ENCODE measurements around the gene VSIG4.
"Not testable (repeated sequence)": the region's sequence is repeated elsewhere in the genome, so short reads cannot be mapped to it uniquely, and the experiment has no call there.

VSIG4 gene, protein sequence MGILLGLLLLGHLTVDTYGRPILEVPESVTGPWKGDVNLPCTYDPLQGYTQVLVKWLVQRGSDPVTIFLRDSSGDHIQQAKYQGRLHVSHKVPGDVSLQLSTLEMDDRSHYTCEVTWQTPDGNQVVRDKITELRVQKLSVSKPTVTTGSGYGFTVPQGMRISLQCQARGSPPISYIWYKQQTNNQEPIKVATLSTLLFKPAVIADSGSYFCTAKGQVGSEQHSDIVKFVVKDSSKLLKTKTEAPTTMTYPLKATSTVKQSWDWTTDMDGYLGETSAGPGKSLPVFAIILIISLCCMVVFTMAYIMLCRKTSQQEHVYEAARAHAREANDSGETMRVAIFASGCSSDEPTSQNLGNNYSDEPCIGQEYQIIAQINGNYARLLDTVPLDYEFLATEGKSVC

DNA sequence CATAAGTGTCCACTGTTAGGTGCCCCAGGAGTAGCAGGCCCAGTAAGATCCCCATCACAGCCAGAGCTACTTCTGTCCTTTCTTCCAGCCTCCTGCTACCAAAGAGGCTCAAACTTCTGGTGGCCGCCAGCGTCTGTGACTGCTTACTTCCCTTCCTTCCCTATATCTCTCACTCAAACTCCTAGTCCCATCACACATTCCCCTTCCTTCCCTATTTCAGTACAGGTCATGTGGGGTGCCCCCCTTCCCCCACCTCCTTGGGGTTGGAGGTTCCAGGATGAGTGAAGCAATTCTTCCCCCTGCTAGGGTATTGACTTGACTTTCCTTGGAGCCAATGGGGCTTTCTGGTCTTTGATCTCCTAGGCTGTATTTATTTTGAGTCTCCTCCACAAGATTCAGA is at the start of gene VSIG4:
Gene VSIG4, minus strand, starts transcription at position 137 of the 400 bp plus-strand sequence. Its CDS starts 82 bp downstream, at position 55.
- no peak for DNase-seq (ENCODE audit: low read depth in 2 of 2, low spot score in 1 of 2)

DNA sequence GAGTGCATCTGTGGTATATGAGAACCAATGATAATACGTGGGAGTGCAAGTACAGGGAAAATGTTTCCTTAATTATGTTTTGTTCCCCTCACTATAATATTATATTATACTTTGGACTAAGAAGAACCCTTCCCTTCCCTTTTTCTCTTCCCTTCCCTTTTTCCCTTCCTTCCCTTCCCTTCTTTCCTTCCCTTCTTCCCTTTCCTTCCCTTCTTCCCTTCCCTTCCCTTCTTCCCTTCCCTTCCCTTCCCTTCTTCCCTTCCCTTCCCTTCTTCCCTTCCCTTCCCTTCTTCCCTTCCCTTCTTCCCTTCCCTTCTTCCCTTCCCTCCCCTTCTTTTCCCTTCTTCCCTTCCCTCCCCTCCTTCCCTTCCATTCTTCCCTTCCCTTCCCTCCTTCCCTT is 36.9 kb upstream of the VSIG4 start:
- DNase-seq (ENCODE audit: low read depth in 2 of 2, low spot score in 1 of 2), result no peak

DNA sequence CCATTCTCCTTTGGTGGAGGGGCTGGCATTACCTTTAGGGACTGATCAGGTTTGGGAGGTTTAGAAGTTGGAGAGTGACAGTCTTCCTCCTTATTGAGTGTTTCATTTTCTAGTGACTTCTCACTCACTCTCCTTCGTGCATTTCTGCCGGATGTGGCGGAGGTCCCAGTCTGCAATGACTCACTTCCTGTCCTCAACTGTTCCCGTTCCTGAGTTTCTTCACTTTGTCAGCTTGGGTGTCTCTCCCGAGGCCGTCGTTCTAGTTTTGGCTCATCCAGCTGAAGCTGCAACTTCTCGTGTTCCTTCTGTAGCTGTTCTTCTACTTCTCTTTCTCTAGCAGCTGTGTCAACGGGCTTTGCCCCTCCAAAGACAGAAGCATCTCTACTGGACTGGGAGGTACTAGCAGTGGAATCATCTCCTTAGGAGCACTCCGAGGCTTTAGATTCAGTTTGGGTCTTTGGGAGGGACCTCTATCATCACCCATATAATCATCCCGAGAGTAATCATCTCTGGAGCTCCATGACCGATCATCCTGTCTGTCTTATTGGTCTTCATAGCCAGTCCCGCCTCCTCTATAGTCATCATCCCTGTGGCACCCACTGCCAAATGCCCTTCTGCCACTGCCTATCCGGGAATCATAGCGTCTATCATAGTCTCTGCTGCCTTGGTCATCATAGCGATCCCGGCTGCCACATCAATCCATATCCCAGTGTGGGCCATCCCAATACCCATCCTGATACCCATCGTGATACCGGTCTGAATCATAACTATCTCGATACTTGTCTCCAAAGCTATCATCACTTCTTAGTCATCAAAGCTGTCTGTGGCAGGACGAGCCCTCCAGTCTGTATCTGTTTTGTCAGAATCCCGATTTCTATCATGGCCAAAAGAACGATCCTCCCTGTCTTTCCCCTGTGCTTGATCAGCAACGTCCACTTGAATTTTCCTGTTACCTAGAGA is 35.3 kb upstream of the VSIG4 start:
- peak in 1 of 2 donors; percentile 14 for DNase-seq (ENCODE audit: low read depth in 2 of 2, low spot score in 1 of 2)

DNA sequence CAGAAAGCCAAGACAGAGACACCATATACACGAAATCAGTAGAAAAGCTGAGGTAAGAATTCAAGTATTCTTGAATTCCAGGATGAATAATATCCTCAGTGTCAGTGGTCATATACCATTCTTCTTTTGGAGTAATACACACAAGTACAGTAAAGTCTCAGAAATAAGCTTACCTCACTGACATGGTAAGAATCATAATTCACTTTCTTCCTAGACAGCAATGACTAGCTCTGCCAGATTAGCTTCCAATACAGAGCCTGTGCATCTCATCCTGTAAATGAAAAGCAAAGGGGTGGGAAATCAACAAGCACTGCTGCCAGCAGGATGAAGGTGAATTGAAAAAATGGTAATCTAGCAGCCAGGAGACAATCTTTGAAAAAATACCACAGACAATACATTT is 31.2 kb upstream of the VSIG4 start:
- no peak for DNase-seq (ENCODE audit: low read depth in 2 of 2, low spot score in 1 of 2)

DNA sequence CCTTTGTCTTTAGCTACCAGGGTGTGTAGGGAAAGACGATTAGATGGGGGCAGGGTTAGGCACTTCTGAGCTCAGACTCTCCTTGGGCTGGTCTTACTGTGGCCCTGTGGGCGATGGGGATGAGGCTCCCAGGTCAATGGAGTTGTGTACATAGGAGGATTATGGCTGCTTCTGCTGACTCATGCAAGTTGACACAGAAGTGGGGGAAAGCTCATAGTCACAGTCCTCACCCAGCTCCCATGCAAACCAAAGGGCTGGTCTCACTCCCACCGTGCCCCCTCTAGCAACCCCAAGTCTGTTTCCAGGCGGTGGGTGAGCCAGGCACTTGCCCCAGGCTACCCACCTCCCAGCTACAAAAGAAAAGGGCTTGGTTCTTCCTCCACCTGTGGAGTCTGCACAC is 24.4 kb upstream of the VSIG4 start:
- no peak for DNase-seq (ENCODE audit: low read depth in 2 of 2, low spot score in 1 of 2)

DNA sequence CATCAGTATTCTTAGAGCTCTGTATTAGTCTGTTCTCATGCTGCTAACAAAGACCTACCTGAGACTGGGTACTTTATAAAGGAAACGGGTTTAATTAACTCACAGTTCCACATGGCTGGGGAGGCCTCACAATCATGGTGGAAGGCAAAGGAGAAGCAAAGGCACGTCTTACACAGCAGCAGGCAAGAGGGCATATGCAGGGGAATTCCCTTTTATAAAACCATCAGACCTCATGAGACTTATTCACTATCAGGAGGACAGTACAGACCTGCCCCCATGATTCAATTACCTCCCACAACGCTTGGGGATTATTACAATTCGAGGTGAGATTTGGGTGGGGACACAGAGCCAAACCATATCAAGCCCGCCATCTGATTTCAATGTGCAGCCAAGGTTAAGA is 17.1 kb upstream of the VSIG4 start:
- not testable (repeated sequence) for DNase-seq (ENCODE audit: low read depth in 2 of 2, low spot score in 1 of 2)

DNA sequence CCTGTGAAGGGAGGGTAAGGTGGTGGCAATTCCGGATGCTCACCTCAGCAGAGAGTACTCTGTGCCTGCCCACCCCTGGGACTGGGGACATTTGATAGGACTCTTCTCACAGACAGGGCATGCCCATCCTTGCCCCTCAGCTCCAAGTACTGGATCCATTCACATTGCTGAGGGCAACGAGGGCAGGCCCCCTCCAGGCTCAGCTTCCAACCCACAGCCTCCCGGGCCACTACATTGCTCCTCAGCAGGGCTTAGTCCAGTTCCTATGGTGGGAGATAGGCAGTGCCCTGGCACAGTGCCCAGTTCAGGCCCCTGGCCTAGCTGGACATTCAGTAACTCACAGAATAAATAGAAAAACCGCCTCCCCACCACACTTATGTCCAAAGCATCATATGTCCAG is 15.1 kb upstream of the VSIG4 start:
- no peak for DNase-seq (ENCODE audit: low read depth in 2 of 2, low spot score in 1 of 2)

DNA sequence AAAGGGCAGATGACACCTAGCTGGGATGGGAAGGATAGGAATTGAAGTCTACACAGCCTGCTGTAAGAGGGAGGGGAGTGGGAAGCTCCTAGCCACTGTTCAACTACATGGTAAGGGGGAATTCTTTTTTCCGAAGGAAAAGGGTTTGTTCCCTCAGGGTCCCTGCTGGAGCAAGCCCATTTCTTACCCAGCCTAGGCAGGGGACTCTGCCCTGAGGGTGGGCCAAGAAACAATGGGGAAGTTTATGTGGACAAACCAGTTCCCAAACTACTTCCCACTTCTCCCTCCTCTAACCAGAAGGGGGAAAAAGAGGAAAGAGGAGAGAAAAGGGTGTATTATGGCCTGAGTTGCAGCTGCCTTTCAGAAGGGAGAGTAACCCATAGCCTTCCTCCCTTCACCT is 13.5 kb upstream of the VSIG4 start:
- no peak for DNase-seq (ENCODE audit: low read depth in 2 of 2, low spot score in 1 of 2)

DNA sequence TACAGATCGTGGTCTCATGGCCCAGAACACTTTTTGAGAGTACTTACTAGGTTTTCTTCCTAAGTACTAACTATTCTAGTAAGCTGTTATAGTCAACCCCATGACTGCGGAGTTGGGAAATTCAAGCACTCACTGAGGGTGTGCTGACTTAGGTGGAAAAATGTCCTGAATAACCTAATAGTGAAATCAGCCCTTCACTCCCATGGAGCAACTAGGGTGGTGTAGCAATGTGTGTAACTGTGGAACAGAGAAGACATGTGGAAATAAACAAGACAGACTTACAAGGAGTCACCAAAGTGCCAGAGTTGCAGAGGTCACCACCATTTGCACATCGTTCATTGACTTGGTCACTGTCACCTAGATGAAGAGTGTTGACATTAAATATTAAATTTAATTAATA is 12.1 kb upstream of the VSIG4 start:
- no peak for DNase-seq (ENCODE audit: low read depth in 2 of 2, low spot score in 1 of 2)

DNA sequence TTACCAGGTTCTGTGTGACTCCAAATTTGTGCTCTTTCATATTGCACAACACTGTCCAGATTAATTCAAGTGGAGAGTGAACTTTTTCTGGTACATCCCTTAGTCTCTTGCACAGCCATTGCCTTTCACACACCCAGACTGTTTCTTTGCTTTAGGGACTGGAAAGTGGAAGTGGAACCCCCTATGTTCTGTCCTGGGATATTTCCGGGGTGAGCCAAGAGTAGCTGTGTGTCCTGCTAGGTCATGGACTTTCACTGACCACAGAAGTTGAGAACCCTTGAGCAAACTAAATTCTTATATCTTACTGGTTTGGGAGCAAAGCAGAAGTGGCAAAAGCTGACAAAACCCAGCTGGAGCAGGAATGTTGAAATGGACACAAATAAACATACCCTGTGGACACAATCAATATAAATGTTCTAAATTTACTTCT is 10.3 kb upstream of the VSIG4 start:
- no peak for DNase-seq (ENCODE audit: low read depth in 2 of 2, low spot score in 1 of 2)

DNA sequence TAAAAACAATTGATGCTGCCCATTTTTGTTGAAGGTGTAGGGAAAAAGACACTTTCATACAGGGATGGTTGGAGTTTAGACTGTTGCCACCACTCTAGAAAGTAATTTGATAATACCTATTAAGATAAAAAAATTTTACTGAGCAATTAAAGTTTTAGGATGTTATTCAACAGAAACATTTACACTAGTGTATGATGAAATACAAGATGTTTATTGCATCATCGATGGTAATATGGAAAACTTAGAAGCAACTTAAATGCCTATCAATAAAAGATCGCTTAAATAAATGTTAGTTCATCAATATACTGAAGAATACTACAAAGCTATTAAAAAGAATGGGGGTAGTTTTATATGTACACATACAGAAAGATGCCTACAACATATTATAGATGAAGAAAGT is 9.2 kb upstream of the VSIG4 start:
- no peak for DNase-seq (ENCODE audit: low read depth in 2 of 2, low spot score in 1 of 2)

DNA sequence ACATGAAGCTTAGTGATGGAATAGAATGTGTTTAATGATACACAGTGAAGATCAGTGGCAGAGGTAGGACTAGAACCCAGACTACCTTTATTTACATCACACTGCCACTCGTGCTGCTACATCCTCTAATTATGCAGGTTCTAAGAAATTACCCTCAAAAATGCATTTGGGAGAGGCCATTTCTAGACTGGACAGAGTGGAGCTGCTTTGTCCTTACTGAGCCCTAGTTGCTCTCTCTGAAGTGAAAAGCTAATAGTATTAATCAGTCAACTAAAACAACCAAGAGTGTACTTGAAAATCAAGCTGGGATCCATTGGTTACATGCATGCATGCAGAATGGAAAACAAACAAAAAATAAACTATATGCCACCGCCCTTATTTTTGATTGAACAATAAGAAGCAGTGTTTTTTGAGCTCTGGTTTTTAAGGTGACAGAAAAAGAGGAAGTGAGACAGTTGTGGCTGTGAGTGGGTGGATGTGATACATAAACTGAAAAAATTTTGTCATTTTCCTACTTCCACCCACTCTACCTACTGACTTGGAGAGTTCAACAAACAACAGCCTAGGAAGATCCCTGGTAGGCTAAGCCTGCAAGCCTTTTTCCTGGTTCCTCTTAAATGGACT is 6.8 kb upstream of the VSIG4 start:
- no peak for DNase-seq (ENCODE audit: low read depth in 2 of 2, low spot score in 1 of 2)

DNA sequence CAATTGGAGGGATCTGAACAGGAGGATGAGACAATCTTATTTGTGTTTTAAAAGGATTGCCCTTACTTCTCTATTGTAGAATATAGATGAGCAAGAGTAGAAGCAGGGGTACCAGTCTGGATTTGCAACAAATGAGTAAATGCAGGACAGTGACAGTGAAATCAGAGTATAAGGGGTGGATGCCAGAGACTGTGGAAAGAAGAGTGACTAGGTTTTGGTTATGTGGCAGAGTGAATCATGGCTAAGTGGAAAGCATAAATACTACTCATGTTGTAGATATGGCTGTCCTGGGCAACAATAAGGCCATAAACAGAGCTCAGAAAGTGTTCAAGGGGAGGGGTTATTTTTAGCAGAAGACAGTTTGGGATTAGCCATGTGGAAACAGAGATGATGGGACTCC is 6.0 kb upstream of the VSIG4 start:
- DNase-seq (ENCODE audit: low read depth in 2 of 2, low spot score in 1 of 2), result no peak

DNA sequence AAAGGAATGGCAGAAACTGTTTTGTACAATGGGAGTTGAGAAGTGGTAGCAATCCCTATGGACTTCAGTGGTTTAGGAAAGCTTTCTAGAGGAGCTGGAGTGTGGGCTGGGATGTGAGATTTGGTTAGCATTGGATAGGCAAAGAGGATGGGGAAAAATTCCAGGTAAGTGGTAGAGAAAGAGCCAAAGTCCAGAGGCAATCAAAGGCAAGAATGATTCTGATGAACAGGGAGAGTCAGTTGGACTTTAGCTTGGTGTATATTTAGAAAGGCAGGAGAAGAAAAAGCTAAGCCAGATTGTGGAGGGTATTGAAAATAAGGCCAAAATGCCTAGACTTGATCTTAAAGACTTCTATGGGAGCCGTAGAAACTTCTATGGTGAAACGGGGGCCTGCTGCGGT is 3.7 kb upstream of the VSIG4 start:
- no peak for DNase-seq (ENCODE audit: low read depth in 2 of 2, low spot score in 1 of 2)

DNA sequence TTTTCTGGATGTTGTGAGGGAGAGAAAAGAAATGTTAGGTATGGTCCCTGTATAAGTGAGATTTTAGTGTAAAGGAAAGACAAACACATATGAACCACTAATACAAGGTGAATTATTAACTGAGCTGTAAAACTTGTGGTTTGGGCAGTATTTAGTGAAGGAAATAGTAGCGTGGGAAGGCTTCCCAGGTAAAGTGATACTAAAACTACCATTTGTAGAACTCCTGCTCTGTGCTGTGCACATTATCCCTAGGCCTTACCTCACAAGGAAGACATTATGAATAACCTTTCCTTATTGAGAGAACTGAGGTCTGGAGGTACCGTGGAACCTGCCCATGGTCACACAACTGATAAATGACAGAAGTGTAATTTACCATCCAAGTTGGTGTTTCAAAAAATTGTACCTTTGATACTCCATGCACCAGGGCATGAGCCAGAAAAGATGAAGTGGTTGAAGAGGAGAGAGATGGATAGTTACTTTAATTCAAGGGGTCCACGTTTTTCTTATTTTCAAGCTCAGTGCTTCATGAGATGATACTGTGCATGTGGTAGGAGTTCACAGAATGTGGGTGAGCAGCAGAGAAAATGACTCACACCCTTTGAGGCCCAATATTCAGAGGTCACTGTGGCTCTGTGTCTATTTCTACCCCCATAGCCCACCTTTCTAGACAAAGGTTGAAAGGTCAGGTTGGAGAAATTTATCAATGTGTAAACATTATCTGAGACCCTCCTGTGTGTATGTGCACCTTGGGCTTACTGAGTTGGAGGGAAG is 2.6 kb upstream of the VSIG4 start:
- DNase-seq (ENCODE audit: low read depth in 2 of 2, low spot score in 1 of 2), result no peak

DNA sequence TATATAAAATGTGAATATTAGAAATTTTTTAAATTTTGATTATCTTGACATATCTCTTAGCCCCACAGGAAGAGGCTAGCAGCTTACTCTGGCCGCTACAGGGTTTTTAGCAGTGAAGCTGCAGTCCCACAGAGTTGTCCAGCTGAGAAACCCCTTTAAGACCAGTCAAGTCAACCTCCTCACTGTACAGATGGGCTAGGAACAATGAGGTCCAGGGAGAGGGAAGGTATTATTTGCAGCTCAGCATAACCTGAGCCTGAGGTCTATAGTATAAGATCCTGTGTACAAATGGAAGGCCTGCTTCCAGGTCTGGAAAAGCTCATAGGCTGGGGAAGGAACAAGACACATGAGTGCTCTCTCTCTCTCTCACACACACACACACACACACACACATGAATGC is 1.8 kb downstream of the VSIG4 start:
- no peak for DNase-seq (ENCODE audit: low read depth in 2 of 2, low spot score in 1 of 2)

DNA sequence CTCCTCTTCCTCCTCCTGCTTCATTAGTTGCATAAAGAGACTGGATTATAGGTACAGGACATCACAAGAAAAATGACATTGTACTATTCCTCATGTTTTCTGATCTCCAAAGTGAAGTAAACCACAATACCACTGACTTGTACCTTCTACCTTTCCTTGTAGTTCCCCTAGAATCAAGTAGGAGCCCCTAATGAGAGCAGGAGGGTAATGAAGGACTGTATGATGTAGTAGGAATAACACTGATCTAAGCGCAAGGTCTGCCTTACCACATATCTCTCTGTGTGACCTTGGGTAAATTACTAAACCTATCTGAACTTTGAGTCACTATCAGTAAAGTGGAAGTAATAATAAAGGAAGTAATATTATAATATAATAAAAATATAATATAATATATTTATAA is 3.6 kb downstream of the VSIG4 start:
- no peak for DNase-seq (ENCODE audit: low read depth in 2 of 2, low spot score in 1 of 2)

DNA sequence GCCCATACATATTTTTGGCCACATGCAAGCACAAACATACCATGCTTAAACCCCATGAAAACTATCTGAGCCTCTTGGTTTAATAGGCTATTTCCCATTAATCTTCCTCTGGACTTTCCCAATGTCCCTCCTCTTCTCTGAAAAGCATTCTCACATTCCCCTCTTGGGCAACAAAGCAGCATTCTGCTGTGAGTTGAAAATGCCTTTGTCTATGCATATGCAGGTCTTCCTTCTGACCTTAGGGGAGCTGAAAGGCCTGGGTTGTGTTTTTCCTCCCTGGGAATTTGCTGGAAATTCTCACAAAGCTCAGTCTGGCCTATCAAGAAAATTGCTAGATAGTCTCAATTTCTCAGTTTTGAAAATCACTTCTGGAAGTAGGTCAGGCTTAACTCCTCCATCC is 4.2 kb downstream of the VSIG4 start:
- DNase-seq (ENCODE audit: low read depth in 2 of 2, low spot score in 1 of 2), result no peak

DNA sequence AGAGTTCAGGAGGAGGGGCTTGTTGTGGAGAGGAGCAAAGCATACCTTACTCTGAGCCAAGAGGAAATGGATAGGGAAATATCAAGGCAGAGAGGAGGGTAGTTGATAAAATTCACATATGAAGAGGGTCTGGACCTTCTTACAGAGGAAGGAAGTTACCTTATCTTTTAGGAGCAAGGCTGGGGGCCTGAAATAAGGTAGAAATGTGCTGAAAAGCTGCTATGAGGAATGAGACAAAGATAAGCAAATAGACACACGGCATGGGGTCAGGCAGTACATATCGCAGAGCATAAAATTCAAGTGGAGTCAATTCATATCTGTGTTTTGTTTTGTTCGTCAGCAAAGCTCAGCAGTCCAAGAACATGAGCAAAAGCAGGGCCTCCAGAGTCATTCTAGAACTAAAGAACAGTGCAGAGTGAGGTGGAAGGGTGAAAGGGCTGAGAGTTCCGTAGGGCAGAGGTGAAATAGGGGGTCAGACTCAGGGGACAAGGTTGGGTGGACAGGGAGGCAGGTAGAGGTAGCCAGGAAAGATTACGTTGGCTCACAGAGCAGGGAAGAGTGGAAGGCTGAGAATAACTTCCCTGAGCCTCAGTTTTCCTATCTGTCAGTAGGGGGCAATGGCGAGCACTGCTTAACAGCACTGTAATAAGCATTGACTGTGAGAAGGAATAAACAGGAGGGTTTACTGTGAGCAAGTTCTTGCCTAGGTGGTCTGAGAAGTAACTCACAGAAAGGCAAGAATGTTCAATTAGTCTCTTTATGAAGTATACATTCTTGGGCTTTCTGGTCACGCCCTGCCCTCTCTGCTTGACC is 9.2 kb downstream of the VSIG4 start:
- no peak for DNase-seq (ENCODE audit: low read depth in 2 of 2, low spot score in 1 of 2)

DNA sequence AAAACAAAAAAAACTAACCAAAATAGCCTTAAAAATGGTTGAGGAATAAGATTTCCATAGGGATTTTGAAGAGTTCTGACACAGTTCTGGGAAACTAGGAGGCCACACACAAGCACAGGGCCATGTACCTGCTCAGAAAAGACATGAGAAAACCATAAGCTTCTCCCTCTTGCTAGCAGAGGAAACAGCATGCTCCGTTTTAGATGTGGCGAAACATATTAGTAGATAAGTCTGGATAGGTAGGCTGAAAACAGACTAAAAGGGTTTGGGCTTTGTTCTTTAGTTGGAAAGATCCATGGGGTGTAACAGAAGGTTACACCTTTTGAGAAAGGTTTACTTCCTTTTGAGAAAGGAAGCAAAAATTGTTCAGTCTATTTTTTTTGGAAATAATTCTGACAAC is 10.9 kb downstream of the VSIG4 start:
- DNase-seq (ENCODE audit: low read depth in 2 of 2, low spot score in 1 of 2), result no peak

Measured in stimulated activated CD8-positive, alpha-beta memory T cell treated with anti-CD3 and anti-CD28 coated beads, Interleukin-4, amount 100 ng/mL, for 4 hours (primary cell).